ENCODE measurements around the gene ITPKC. TPM values are rescaled to one million over a fixed set of nuclear protein-coding genes. Genes with fewer than 3 reads are reported as not detected.

ITPKC gene
- total RNA-seq, 2 donors from 2014 or later = 40.8 to 44.5 TPM

GRCh38 chr19:40692212-40692551 lies 24.7 kb upstream of the ITPKC start:
- intact Hi-C loops (cut with DNase I) = no loop called here
- TF ChIP-seq POLR2AphosphoS5 (IDR thresholded peaks at IDR 0.05) = no peak
- TF ChIP-seq POLR2A (IDR thresholded peaks at IDR 0.05) = no peak
- no peak for TF ChIP-seq CTCF (IDR thresholded peaks at IDR 0.05)
- DNase-seq (ENCODE audit: low spot score) = no peak
- no peaks in the 10 kb centered on the region for H3K36me3 ChIP-seq
- H3K4me3 ChIP-seq = no peak overlapping the region
- no peaks in the 10 kb centered on the region for H3K27me3 ChIP-seq (replicated peaks; ENCODE audit: insufficient read depth)
- peaks cover 16% of the 10 kb centered on the region for H3K4me1 ChIP-seq (replicated peaks)
- 77% methylated on average over 11 of the region's 14 CpGs for WGBS
- no peaks in the 10 kb centered on the region for H3K9me3 ChIP-seq
- H3K27ac ChIP-seq = peak overlapping the region in 1 of 2 donors; percentile 83

GRCh38 chr19:40693150-40693788 lies 23.6 kb upstream of the ITPKC start:
- no peak overlapping the region for H3K4me3 ChIP-seq
- no peaks in the 10 kb centered on the region for H3K27me3 ChIP-seq (replicated peaks; ENCODE audit: insufficient read depth)
- TF ChIP-seq POLR2A (IDR thresholded peaks at IDR 0.05) (no peak), POLR2AphosphoS5 (IDR thresholded peaks at IDR 0.05) (no peak), CTCF (IDR thresholded peaks at IDR 0.05) (no peak)
- H3K27ac ChIP-seq = no peak overlapping the region
- no peak for DNase-seq (ENCODE audit: low spot score)
- WGBS = 81% methylated on average over 11 of the region's 11 CpGs
- H3K36me3 ChIP-seq = no peaks in the 10 kb centered on the region
- peaks cover 12% of the 10 kb centered on the region for H3K4me1 ChIP-seq (replicated peaks)
- intact Hi-C loops (cut with DNase I) = no loop called here
- H3K9me3 ChIP-seq = no peaks in the 10 kb centered on the region

GRCh38 chr19:40693896-40694295 lies 23.0 kb upstream of the ITPKC start:
- Histone ChIP-seq H3K27ac (no peak overlapping the region), H3K4me1 (replicated peaks) (peaks cover 12% of the 10 kb centered on the region), H3K27me3 (replicated peaks; ENCODE audit: insufficient read depth) (no peaks in the 10 kb centered on the region), H3K9me3 (no peaks in the 10 kb centered on the region), H3K36me3 (no peaks in the 10 kb centered on the region), H3K4me3 (no peak overlapping the region)
- no peak for DNase-seq (ENCODE audit: low spot score)
- 83% methylated on average over 4 of the region's 4 CpGs for WGBS
- intact Hi-C loops (cut with DNase I) = no loop called here
- TF ChIP-seq POLR2AphosphoS5 (IDR thresholded peaks at IDR 0.05) (no peak), POLR2A (IDR thresholded peaks at IDR 0.05) (no peak), CTCF (IDR thresholded peaks at IDR 0.05) (no peak)

- H3K36me3 ChIP-seq = no peaks in the 10 kb centered on the region
- no peaks in the 10 kb centered on the region for H3K27me3 ChIP-seq (replicated peaks; ENCODE audit: insufficient read depth)
- H3K4me1 ChIP-seq (replicated peaks) = no peaks in the 10 kb centered on the region
- no peak overlapping the region for H3K4me3 ChIP-seq
- DNase-seq (ENCODE audit: low spot score) = no peak
- H3K9me3 ChIP-seq = no peaks in the 10 kb centered on the region
- no peak for TF ChIP-seq POLR2A (IDR thresholded peaks at IDR 0.05)
- TF ChIP-seq POLR2AphosphoS5 (IDR thresholded peaks at IDR 0.05) = no peak
- TF ChIP-seq CTCF (IDR thresholded peaks at IDR 0.05) = no peak
- intact Hi-C loops (cut with DNase I) = no loop called here
- no peak overlapping the region for H3K27ac ChIP-seq
- WGBS = 88% methylated on average over 5 of the region's 5 CpGs
Observed at GRCh38 chr19:40695881-40696280, 21.0 kb upstream of the ITPKC start.

GRCh38 chr19:40697007-40697406 lies 19.9 kb upstream of the ITPKC start:
- no peaks in the 10 kb centered on the region for H3K27me3 ChIP-seq (replicated peaks; ENCODE audit: insufficient read depth)
- WGBS = 96% methylated on average over 6 of the region's 6 CpGs
- TF ChIP-seq POLR2A (IDR thresholded peaks at IDR 0.05) = no peak
- TF ChIP-seq POLR2AphosphoS5 (IDR thresholded peaks at IDR 0.05) = no peak
- TF ChIP-seq CTCF (IDR thresholded peaks at IDR 0.05) = no peak
- no peaks in the 10 kb centered on the region for H3K4me1 ChIP-seq (replicated peaks)
- intact Hi-C loops (cut with DNase I) = no loop called here
- DNase-seq (ENCODE audit: low spot score) = no peak
- no peaks in the 10 kb centered on the region for H3K9me3 ChIP-seq
- no peaks in the 10 kb centered on the region for H3K36me3 ChIP-seq
- H3K27ac ChIP-seq = no peak overlapping the region
- no peak overlapping the region for H3K4me3 ChIP-seq

Measured in prostate gland (tissue), 2 donors.